GM12878 (cell line): Measurements from ENCODE around the gene LILRB1. TPM values are rescaled to one million over a fixed set of nuclear protein-coding genes. Genes with fewer than 3 reads are reported as not detected.

Experiments
- ATAC-seq: fragments of 200-7000 bp; cut with Tn5 transposase; 3 replicates; pipeline ENCODE4 v1.9.1; 2020; ENCODE audit warnings: mild to moderate bottlenecking, moderate library complexity
- BruUV-seq: library from RNA; stranded (reverse); fragments of 400-500 nt; replicated peaks from 2 replicates; lab custom pipeline; 2021; lab: Mats Ljungman, UMichigan
- CTCF ChIA-PET: fragments of 300-600 bp; sonication (Branson Sonifier 250); formaldehyde crosslinking; extraction: SDS; loops from one replicate; lab custom pipeline; 2021; ENCODE audit warnings: inconsistent platforms; lab: Yijun Ruan, JAX
- POLR2A ChIA-PET: fragments of 350-600 bp; formaldehyde crosslinking; extraction: SDS; loops from one replicate; lab custom pipeline; 2021; ENCODE audit warnings: inconsistent platforms; lab: Charles Lee
- RAD21 ChIA-PET: fragments of 300-600 bp; sonication (Branson Sonifier 250); formaldehyde crosslinking; loops from one replicate; lab custom pipeline; 2023; ENCODE audit warnings: antibody characterized with exemption; ENCODE audit not compliant: unreplicated experiment; lab: Charles Lee
- SMC1A ChIA-PET: fragments of 300-600 bp; sonication (Branson Sonifier 250); formaldehyde crosslinking; loops from one replicate; lab custom pipeline; 2023; ENCODE audit not compliant: unreplicated experiment, uncharacterized antibody; lab: Charles Lee
- DNase-seq: peaks from one replicate; pipeline ENCODE4 v3.0.0-alpha.2; 2011; ENCODE audit warnings: low read depth, low spot score
- FAIRE-seq: peaks from 3 replicates; lab custom pipeline; 2011; peaks lifted over from hg19 to GRCh38; lab: Jason Lieb, UNC
- H2AFZ ChIP-seq: 2 replicates; pipeline ENCODE4 v1.6.0; 2011; ENCODE audit warnings: low read depth, low read length, control low read depth; ENCODE audit not compliant: control insufficient read depth
- H3K27ac ChIP-seq: 2 replicates; pipeline ENCODE4 v1.5.1; 2011; ENCODE audit warnings: control low read depth; ENCODE audit not compliant: control insufficient read depth, insufficient read depth
- H3K27me3 ChIP-seq, 2 experiments: replicated peaks in 1 of 2; 2 replicates each; pipeline versions ENCODE4 v1.6.0 to v1.6.1; 2011; ENCODE audit warnings: low read length in 1 of 2; ENCODE audit not compliant: control insufficient read depth in 2 of 2, insufficient read depth in 2 of 2
- H3K36me3 ChIP-seq, 2 experiments: 2 replicates each; pipeline ENCODE4 v1.5.1; 2011; ENCODE audit warnings: low read length in 1 of 2; ENCODE audit not compliant: control insufficient read depth in 2 of 2, insufficient read depth in 2 of 2
- H3K4me1 ChIP-seq: 2 replicates; pipeline ENCODE4 v1.6.1; 2011; ENCODE audit warnings: mild to moderate bottlenecking, low read length, moderate library complexity, mixed read lengths; ENCODE audit not compliant: control insufficient read depth, insufficient read depth
- H3K4me2 ChIP-seq: 2 replicates; pipeline ENCODE4 v1.6.0; 2011; ENCODE audit warnings: control low read depth; ENCODE audit not compliant: control insufficient read depth, insufficient read depth
- H3K4me3 ChIP-seq: fragments of 200-600 bp; sonication (generic); 2 replicates; pipeline ENCODE4 v1.5.1; 2016
- H3K79me2 ChIP-seq: 2 replicates; pipeline ENCODE4 v1.6.0; 2011; ENCODE audit warnings: low read length; ENCODE audit not compliant: control insufficient read depth, insufficient read depth
- H3K9ac ChIP-seq: 2 replicates; pipeline ENCODE4 v1.8.0; 2011; ENCODE audit warnings: low read length, control low read depth, mixed read lengths; ENCODE audit not compliant: control insufficient read depth, insufficient read depth
- H3K9me3 ChIP-seq: replicated peaks from 3 replicates; pipeline ENCODE4 v1.5.1; 2011; ENCODE audit warnings: mild to moderate bottlenecking, low read length; ENCODE audit not compliant: control insufficient read depth, insufficient read depth
- H4K20me1 ChIP-seq: 2 replicates; pipeline ENCODE4 v1.6.0; 2011; ENCODE audit not compliant: control insufficient read depth, insufficient read depth
- ESRRA ChIP-seq: IDR thresholded peaks from 2 replicates; pipeline ENCODE4 v1.6.1; 2012; ENCODE audit warnings: mild to moderate bottlenecking, low read length, improper control_type of control experiment
- IKZF1 ChIP-seq: fragments of 450-650 bp; conservative IDR thresholded peaks from 2 replicates; pipeline ENCODE4 v1.6.1; 2017; ENCODE audit warnings: antibody characterized with exemption, mild to moderate bottlenecking
- KDM1A ChIP-seq: fragments of 200-600 bp; sonication (generic); IDR thresholded peaks from 2 replicates; pipeline ENCODE4 v1.6.1; 2016; ENCODE audit warnings: borderline replicate concordance
- KLF5 ChIP-seq: fragments of 450-650 bp; IDR thresholded peaks from 2 replicates; pipeline ENCODE4 v1.6.1; 2014; ENCODE audit warnings: mild to moderate bottlenecking; ENCODE audit not compliant: partially characterized antibody
- POU2F2 ChIP-seq: IDR thresholded peaks from 3 replicates; pipeline ENCODE4 v1.6.1; 2011; ENCODE audit warnings: low read depth, mild to moderate bottlenecking, low read length, borderline replicate concordance
- YY1 ChIP-seq: IDR thresholded peaks from 2 replicates; pipeline ENCODE4 v1.6.1; 2011; ENCODE audit warnings: low read depth, mild to moderate bottlenecking, low read length
- WGBS: methylation state at CpG from one replicate; pipeline ENCODE4 v1.1.6; 2016; ENCODE audit warnings: low lambda C conversion rate; ENCODE audit not compliant: insufficient replicate concordance, insufficient coverage; ENCODE audit errors: missing lambda C conversion rate; 5-methylcytosine and 5-hydroxymethylcytosine counted together
- in situ Hi-C: fragments of 300-500 bp; cut with MboI; formaldehyde crosslinking; loops from 9 replicates; pipeline ENCODE4 v1.14.3; 2018; ENCODE audit warnings: mixed read lengths
- intact Hi-C: fragments of 100-400 bp; cut with micrococcal nuclease; formaldehyde crosslinking; loops from one replicate; pipeline ENCODE4 v1.14.2; 2022; ENCODE audit not compliant: unreplicated experiment
- polyA plus RNA-seq, 11 experiments: library from polyadenylated mRNA; depleted of rRNA in 4 of 11; unstranded in 6 of 11; stranded (reverse) in 5 of 11; fragments of >200 nt; fragmentation: Nextera tagmentation in 4 of 11; fragmentation: Illumina TruSeq in 1 of 11; extraction: Ambion mirVana in 4 of 11; extraction: Trizol in 1 of 11; gene quantifications; 1 replicate in 1 of 11; 2 replicates in 10 of 11; pipeline versions ENCODE4 v1.2.1 to v1.2.3, GENCODE V29; 2011 to 2016; ENCODE audit warnings: inconsistent platforms in 2 of 11, missing spikeins in 2 of 11, low read depth in 1 of 11
- total RNA-seq, 4 experiments: library from RNA; depleted of rRNA in 3 of 4; stranded (reverse); fragments of >200 nt in 3 of 4; fragmentation: Illumina TruSeq in 1 of 4; extraction: Trizol in 1 of 4; gene quantifications; 2 replicates each; pipeline versions ENCODE4 v1.2.1 to v1.2.3, GENCODE V29; 2013 to 2021
- TF ChIP-seq, protein P1 (sequence below): fragments of 450-650 bp; IDR thresholded peaks from 2 replicates; pipeline ENCODE4 v1.6.1; 2017; ENCODE audit warnings: mild to moderate bottlenecking
- TF ChIP-seq, protein P2 (sequence below): fragments of 450-650 bp; IDR thresholded peaks from 2 replicates; pipeline ENCODE4 v1.6.1; 2017; ENCODE audit warnings: antibody characterized with exemption, mild to moderate bottlenecking, moderate library complexity
- TF ChIP-seq, protein P3 (sequence below): IDR thresholded peaks from 2 replicates; pipeline ENCODE4 v1.6.1; 2012; ENCODE audit warnings: low read depth, low read length, improper control_type of control experiment
- TF ChIP-seq, protein P4 (sequence below): fragments of 150-350 bp; IDR thresholded peaks from 2 replicates; pipeline ENCODE4 v1.6.1; 2016; ENCODE audit warnings: low read depth, low read length

LILRB1 gene
- total and polyA plus RNA-seq, 10 of the 15 experiments (the other 5 are each of a cell fraction or from before 2014, with no cell fraction given), result 4.9 to 92.2 (median 50.1) TPM

DNA sequence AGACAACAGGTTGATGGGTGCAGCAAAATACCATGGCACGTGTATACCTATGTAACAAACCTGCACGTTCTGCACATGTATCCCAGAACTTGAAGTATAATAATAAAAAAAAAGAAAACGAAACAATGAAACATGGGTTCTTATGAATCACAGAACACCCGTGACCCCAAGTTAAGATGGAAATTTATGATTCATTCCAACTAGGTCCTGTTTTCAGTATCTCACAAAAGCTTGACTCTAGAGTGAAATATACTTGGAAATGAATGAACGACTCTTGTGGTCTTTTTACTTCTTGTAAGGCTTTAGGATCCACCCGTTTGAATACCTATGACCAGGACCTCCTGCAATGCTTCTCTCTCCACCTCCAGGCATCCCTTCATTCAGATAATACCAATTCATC, 29.0 kb downstream of the LILRB1 start:
- no peaks in the 10 kb centered on the region for H3K36me3 ChIP-seq
- intact Hi-C loops (no loop called here), in situ Hi-C loops (no loop called here)
- no peak overlapping the region for H3K27ac ChIP-seq
- H3K9me3 ChIP-seq, result no peaks in the 10 kb centered on the region; the same call in 2 of the 3 replicates
- no peak overlapping the region for H3K9ac ChIP-seq
- no peak for ATAC-seq
- SMC1A ChIA-PET, result interaction anchor here (1.2 to 1.8 kb wide), 2 partner anchors 11 to 40 kb away, joined by 4 to 8 read pairs; no protein-coding TSS in a partner anchor
- POLR2A ChIA-PET, result interaction anchor here (1.0 kb wide), 1 partner anchor 10 kb away, joined by 3 read pairs; no protein-coding TSS in a partner anchor
- RAD21 ChIA-PET, result no interaction called here
- TF ChIP-seq ESRRA, result no peak
- TF ChIP-seq, protein P1, sequence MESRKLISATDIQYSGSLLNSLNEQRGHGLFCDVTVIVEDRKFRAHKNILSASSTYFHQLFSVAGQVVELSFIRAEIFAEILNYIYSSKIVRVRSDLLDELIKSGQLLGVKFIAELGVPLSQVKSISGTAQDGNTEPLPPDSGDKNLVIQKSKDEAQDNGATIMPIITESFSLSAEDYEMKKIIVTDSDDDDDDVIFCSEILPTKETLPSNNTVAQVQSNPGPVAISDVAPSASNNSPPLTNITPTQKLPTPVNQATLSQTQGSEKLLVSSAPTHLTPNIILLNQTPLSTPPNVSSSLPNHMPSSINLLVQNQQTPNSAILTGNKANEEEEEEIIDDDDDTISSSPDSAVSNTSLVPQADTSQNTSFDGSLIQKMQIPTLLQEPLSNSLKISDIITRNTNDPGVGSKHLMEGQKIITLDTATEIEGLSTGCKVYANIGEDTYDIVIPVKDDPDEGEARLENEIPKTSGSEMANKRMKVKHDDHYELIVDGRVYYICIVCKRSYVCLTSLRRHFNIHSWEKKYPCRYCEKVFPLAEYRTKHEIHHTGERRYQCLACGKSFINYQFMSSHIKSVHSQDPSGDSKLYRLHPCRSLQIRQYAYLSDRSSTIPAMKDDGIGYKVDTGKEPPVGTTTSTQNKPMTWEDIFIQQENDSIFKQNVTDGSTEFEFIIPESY, result no peak
- no peak for TF ChIP-seq YY1
- TF ChIP-seq POU2F2, result no peak
- TF ChIP-seq, protein P2, sequence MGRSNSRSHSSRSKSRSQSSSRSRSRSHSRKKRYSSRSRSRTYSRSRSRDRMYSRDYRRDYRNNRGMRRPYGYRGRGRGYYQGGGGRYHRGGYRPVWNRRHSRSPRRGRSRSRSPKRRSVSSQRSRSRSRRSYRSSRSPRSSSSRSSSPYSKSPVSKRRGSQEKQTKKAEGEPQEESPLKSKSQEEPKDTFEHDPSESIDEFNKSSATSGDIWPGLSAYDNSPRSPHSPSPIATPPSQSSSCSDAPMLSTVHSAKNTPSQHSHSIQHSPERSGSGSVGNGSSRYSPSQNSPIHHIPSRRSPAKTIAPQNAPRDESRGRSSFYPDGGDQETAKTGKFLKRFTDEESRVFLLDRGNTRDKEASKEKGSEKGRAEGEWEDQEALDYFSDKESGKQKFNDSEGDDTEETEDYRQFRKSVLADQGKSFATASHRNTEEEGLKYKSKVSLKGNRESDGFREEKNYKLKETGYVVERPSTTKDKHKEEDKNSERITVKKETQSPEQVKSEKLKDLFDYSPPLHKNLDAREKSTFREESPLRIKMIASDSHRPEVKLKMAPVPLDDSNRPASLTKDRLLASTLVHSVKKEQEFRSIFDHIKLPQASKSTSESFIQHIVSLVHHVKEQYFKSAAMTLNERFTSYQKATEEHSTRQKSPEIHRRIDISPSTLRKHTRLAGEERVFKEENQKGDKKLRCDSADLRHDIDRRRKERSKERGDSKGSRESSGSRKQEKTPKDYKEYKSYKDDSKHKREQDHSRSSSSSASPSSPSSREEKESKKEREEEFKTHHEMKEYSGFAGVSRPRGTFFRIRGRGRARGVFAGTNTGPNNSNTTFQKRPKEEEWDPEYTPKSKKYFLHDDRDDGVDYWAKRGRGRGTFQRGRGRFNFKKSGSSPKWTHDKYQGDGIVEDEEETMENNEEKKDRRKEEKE, result no peak
- TF ChIP-seq, protein P3, sequence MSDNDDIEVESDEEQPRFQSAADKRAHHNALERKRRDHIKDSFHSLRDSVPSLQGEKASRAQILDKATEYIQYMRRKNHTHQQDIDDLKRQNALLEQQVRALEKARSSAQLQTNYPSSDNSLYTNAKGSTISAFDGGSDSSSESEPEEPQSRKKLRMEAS, result no peak
- no peak for TF ChIP-seq KLF5
- no peak for TF ChIP-seq KDM1A
- TF ChIP-seq IKZF1, result no peak
- TF ChIP-seq, protein P4, sequence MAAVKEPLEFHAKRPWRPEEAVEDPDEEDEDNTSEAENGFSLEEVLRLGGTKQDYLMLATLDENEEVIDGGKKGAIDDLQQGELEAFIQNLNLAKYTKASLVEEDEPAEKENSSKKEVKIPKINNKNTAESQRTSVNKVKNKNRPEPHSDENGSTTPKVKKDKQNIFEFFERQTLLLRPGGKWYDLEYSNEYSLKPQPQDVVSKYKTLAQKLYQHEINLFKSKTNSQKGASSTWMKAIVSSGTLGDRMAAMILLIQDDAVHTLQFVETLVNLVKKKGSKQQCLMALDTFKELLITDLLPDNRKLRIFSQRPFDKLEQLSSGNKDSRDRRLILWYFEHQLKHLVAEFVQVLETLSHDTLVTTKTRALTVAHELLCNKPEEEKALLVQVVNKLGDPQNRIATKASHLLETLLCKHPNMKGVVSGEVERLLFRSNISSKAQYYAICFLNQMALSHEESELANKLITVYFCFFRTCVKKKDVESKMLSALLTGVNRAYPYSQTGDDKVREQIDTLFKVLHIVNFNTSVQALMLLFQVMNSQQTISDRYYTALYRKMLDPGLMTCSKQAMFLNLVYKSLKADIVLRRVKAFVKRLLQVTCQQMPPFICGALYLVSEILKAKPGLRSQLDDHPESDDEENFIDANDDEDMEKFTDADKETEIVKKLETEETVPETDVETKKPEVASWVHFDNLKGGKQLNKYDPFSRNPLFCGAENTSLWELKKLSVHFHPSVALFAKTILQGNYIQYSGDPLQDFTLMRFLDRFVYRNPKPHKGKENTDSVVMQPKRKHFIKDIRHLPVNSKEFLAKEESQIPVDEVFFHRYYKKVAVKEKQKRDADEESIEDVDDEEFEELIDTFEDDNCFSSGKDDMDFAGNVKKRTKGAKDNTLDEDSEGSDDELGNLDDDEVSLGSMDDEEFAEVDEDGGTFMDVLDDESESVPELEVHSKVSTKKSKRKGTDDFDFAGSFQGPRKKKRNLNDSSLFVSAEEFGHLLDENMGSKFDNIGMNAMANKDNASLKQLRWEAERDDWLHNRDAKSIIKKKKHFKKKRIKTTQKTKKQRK, result no peak
- no peak overlapping the region for H2AFZ ChIP-seq
- H3K27me3 ChIP-seq, result no peaks in the 10 kb centered on the region
- no TSS peak for BruUV-seq
- no peak overlapping the region for H3K4me2 ChIP-seq
- no peak for DNase-seq
- no peaks in the 10 kb centered on the region for H4K20me1 ChIP-seq
- no peak overlapping the region for H3K4me3 ChIP-seq
- 32% methylated on average over 6 of the region's 6 CpGs for WGBS
- CTCF ChIA-PET, result interaction anchor here (1.5 to 20.7 kb wide), 2 partner anchors 17 to 186 kb away, joined by 3 to 842 read pairs; partner anchors contain the start of gene CDC42EP5
- no peaks in the 10 kb centered on the region for H3K79me2 ChIP-seq
- peaks cover 32% of the 10 kb centered on the region for H3K4me1 ChIP-seq
- no peak for FAIRE-seq
